HL-60 (cell line): ENCODE results near the gene SP2.

Source experiments
- CTCF ChIP-seq: IDR thresholded peaks from one replicate; pipeline ENCODE4 v1.5.1; 2011; ENCODE audit warnings: low read length, control low read depth, inconsistent platforms; ENCODE audit not compliant: insufficient read depth
- POLR2AphosphoS5 ChIP-seq: IDR thresholded peaks from 2 replicates; pipeline ENCODE4 v1.6.1; 2012; ENCODE audit warnings: low read depth

DNA sequence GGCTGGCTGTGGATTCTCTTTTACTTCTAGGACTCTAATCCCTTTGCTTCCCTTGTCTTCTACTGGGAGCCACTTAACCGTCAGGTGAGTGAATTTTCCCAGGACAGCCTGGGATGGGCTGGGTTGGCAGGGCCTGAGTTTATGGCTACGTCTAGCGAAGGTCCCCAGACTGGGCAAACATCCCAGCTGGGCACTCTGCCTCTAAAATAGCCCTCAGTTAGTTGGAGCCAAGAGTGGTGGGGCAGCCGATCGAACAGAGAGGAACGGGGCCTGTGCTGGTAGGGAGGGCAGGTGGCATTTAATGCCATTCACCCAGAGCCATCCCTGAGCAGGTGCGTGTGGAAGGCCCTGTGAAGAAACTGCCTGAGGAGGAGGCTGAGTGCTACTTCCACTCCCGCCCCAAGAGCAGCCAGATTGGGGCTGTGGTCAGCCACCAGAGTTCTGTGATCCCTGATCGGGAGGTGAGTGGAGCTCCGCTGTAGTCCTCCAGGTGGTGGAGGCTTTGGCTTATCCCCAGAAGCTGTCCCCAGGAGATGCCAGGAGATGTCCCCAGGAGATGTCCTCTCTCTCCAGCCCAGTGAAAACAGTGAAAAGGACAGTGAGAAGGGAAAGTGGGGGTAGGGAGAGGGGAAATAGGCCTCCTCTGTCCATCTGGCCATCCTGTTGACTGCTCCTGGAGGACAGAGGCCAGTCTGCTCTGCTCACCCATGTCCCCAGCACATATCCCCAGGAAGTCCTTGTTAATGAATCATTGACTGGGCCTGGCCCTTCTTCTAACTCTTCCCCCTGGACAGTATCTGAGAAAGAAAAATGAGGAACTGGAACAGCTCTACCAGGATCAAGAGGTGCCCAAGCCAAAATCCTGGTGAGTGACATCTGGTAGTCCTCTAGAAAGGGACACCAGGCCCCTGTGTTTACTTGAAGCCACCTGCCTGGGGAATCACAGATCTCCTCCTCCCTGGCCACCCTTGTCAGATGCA, 49.8 kb downstream of the SP2 start:
- TF ChIP-seq CTCF = no peak
- TF ChIP-seq POLR2AphosphoS5 = no peak
